Liver (tissue), 9 donors: ENCODE results near the gene HNRNPA2B1. TPM values are rescaled to one million over a fixed set of nuclear protein-coding genes. Genes with fewer than 3 reads are reported as not detected.
"Not testable (repeated sequence)": the region's sequence is repeated elsewhere in the genome, so short reads cannot be mapped to it uniquely, and the experiment has no call there.

Experiments used
- DNase-seq: peaks from one replicate; pipeline ENCODE4 v3.0.0-alpha.2; 2017; ENCODE audit warnings: low spot score
- H3K27ac ChIP-seq, 2 donors: one replicate each; pipeline ENCODE4 v1.7.0; 2013; ENCODE audit warnings: inconsistent platforms in 2 of 2, low read length in 2 of 2, control low read depth in 1 of 2, low read depth in 1 of 2, mild to moderate bottlenecking in 1 of 2
- H3K27me3 ChIP-seq, 4 donors: one replicate each; pipeline versions ENCODE4 v1.6.1 to v1.7.0; 2013; ENCODE audit warnings: low read length in 3 of 4, inconsistent platforms in 1 of 4, mild to moderate bottlenecking in 1 of 4, moderate library complexity in 1 of 4; ENCODE audit not compliant: control insufficient read depth in 4 of 4, insufficient read depth in 4 of 4
- H3K36me3 ChIP-seq, 4 donors: one replicate each; pipeline versions ENCODE4 v1.6.1 to v1.7.0; 2013; ENCODE audit warnings: low read length in 3 of 4, mild to moderate bottlenecking in 3 of 4, low read depth in 1 of 4, moderate library complexity in 1 of 4; ENCODE audit not compliant: control insufficient read depth in 4 of 4, insufficient read depth in 3 of 4
- H3K4me1 ChIP-seq, 4 donors: one replicate each; pipeline versions ENCODE4 v1.6.1 to v1.7.0; 2013; ENCODE audit warnings: low read length in 3 of 4, mild to moderate bottlenecking in 3 of 4, moderate library complexity in 1 of 4; ENCODE audit not compliant: control insufficient read depth in 4 of 4, insufficient read depth in 4 of 4
- H3K4me3 ChIP-seq, 3 donors: one replicate each; pipeline versions ENCODE4 v1.6.1 to v1.7.0; 2013; ENCODE audit warnings: low read length in 3 of 3, control low read depth in 1 of 3, low read depth in 1 of 3, mild to moderate bottlenecking in 1 of 3
- H3K9ac ChIP-seq, 2 donors: one replicate each; pipeline ENCODE4 v1.7.0; 2013; ENCODE audit warnings: low read length in 2 of 2, mild to moderate bottlenecking in 2 of 2, moderate library complexity in 2 of 2, control low read depth in 1 of 2, low read depth in 1 of 2
- H3K9me3 ChIP-seq, 4 donors: one replicate each; pipeline versions ENCODE4 v1.6.1 to v1.7.0; 2013; ENCODE audit warnings: low read length in 3 of 4; ENCODE audit not compliant: control insufficient read depth in 4 of 4
- ATF3 ChIP-seq: IDR thresholded peaks from 2 replicates; pipeline ENCODE4 v1.6.1; 2016; ENCODE audit warnings: antibody characterized with exemption
- CTCF ChIP-seq: fragments of 150-350 bp; IDR thresholded peaks from 2 replicates; pipeline ENCODE4 v1.5.1; 2017; ENCODE audit warnings: improper control_type of control experiment, low read depth, low read length; ENCODE audit not compliant: missing input control
- EGR1 ChIP-seq, 2 donors: IDR thresholded peaks; 2 replicates each; pipeline ENCODE4 v1.6.1; 2016 to 2018; ENCODE audit warnings: antibody characterized with exemption in 2 of 2, low read depth in 2 of 2
- FOXA1 ChIP-seq: IDR thresholded peaks from 2 replicates; pipeline ENCODE4 v1.6.1; 2016; ENCODE audit warnings: antibody characterized with exemption
- GABPA ChIP-seq, 2 donors: IDR thresholded peaks in 1 of 2; conservative IDR thresholded peaks in 1 of 2; 2 replicates each; pipeline ENCODE4 v1.6.1; 2016; ENCODE audit warnings: antibody characterized with exemption in 2 of 2, mild to moderate bottlenecking in 1 of 2, moderate library complexity in 1 of 2
- HNF4A ChIP-seq, 2 donors: conservative IDR thresholded peaks; 2 replicates each; pipeline ENCODE4 v1.6.1; 2016; ENCODE audit warnings: antibody characterized with exemption in 2 of 2, mild to moderate bottlenecking in 2 of 2
- HNF4G ChIP-seq: IDR thresholded peaks from 2 replicates; pipeline ENCODE4 v1.6.1; 2016; ENCODE audit warnings: antibody characterized with exemption
- JUND ChIP-seq, 2 donors: IDR thresholded peaks; 2 replicates each; pipeline ENCODE4 v1.6.1; 2016; ENCODE audit warnings: antibody characterized with exemption in 2 of 2
- NR2F2 ChIP-seq: IDR thresholded peaks from 2 replicates; pipeline ENCODE4 v1.6.1; 2016; ENCODE audit warnings: antibody characterized with exemption
- RAD21 ChIP-seq, 2 donors: IDR thresholded peaks; 2 replicates each; pipeline ENCODE4 v1.6.1; 2016; ENCODE audit warnings: antibody characterized with exemption in 2 of 2, mild to moderate bottlenecking in 2 of 2
- REST ChIP-seq: IDR thresholded peaks from 2 replicates; pipeline ENCODE4 v1.6.1; 2016; ENCODE audit warnings: antibody characterized with exemption, mild to moderate bottlenecking
- YY1 ChIP-seq: IDR thresholded peaks from 2 replicates; pipeline ENCODE4 v1.6.1; 2016; ENCODE audit warnings: antibody characterized with exemption, mild to moderate bottlenecking
- WGBS: extraction: QIAGEN DNeasy Blood & Tissue Kit; methylation state at CpG from one replicate; pipeline ENCODE4 v1.1.7; 2013; 5-methylcytosine and 5-hydroxymethylcytosine counted together
- polyA plus RNA-seq, 2 donors: library from polyadenylated mRNA; stranded (reverse) in 1 of 2; unstranded in 1 of 2; fragments of 200-250 nt in 1 of 2; fragments of >200 nt in 1 of 2; fragmentation: Nextera tagmentation in 1 of 2; extraction: Ambion mirVana in 1 of 2; gene quantifications; one replicate each; pipeline versions ENCODE4 v1.2.1 to v1.2.3, GENCODE V29; 2013 to 2015
- total RNA-seq, 2 donors: library from RNA; depleted of rRNA; stranded (reverse); fragments of >200 nt; gene quantifications; one replicate each; pipeline ENCODE4 v1.2.3, GENCODE V29; 2014
- donor health status: healthy.
- donor health status: healthy.
- donor health status: healthy.
- donor health status: healthy.
- donor health status: healthy.

HNRNPA2B1 gene
- total and polyA plus RNA-seq, 4 donors: 128 to 295 (median 181) TPM

- Histone ChIP-seq H3K9ac (no peak overlapping the region), H3K27me3 (no peaks in the 10 kb centered on the region), H3K36me3 (peaks cover 15 to 71% (median 64%) of the 10 kb centered on the region in 4 donors), H3K27ac (no peak overlapping the region), H3K4me3 (no peak overlapping the region), H3K9me3 (no peaks in the 10 kb centered on the region), H3K4me1 (peaks cover 7 to 52% (median 29%) of the 10 kb centered on the region in 4 donors)
- 84% methylated on average over 5 of the region's 5 CpGs for WGBS
- no peak for DNase-seq
- no peak for TF ChIP-seq RAD21 (IDR thresholded peaks at IDR 0.05)
- TF ChIP-seq FOXA1: no peak
- TF ChIP-seq HNF4G: no peak
- TF ChIP-seq NR2F2: no peak
- no peak for TF ChIP-seq YY1
- TF ChIP-seq CTCF: no peak
- no peak for TF ChIP-seq EGR1 (IDR thresholded peaks at IDR 0.05; ENCODE audit: low read depth in 2 of 2)
- no peak for TF ChIP-seq HNF4A (conservative IDR thresholded peaks at IDR 0.05)
- no peak for TF ChIP-seq ATF3
- no peak for TF ChIP-seq JUND (IDR thresholded peaks at IDR 0.05)
Measured at GRCh38 chr7:26195182-26195581, 5.4 kb downstream of the HNRNPA2B1 start.

- H3K9ac ChIP-seq, H3K9me3 ChIP-seq, DNase-seq, H3K4me3 ChIP-seq, H3K27ac ChIP-seq, H3K27me3 ChIP-seq: not testable (repeated sequence)
- 68% methylated on average over 11 of the region's 11 CpGs for WGBS
- Histone ChIP-seq H3K4me1 (peaks cover 7 to 53% (median 29%) of the 10 kb centered on the region in 4 donors), H3K36me3 (peaks cover 15 to 75% (median 67%) of the 10 kb centered on the region in 4 donors)
Measured at GRCh38 chr7:26194764-26195163, 5.8 kb downstream of the HNRNPA2B1 start.

GRCh38 chr7:26193432-26194207, 6.9 kb downstream of the HNRNPA2B1 start:
- H3K4me1 ChIP-seq: peaks cover 7 to 61% (median 29%) of the 10 kb centered on the region in 4 donors
- no peak for TF ChIP-seq YY1
- H3K27ac ChIP-seq: no peak overlapping the region
- no peak for DNase-seq
- no peaks in the 10 kb centered on the region for H3K9me3 ChIP-seq
- peaks cover 15 to 86% (median 78%) of the 10 kb centered on the region in 4 donors for H3K36me3 ChIP-seq
- no peaks in the 10 kb centered on the region for H3K27me3 ChIP-seq
- no peak overlapping the region for H3K9ac ChIP-seq
- H3K4me3 ChIP-seq: no peak overlapping the region
- WGBS: 76% methylated on average over 8 of the region's 8 CpGs

- DNase-seq: no peak
- H3K27ac ChIP-seq: no peak overlapping the region
- H3K4me3 ChIP-seq: no peak overlapping the region
- peaks cover 16 to 90% (median 83%) of the 10 kb centered on the region in 4 donors for H3K36me3 ChIP-seq
- no peak overlapping the region for H3K9ac ChIP-seq
- no peaks in the 10 kb centered on the region for H3K27me3 ChIP-seq
- H3K9me3 ChIP-seq: no peaks in the 10 kb centered on the region
- H3K4me1 ChIP-seq: peaks cover 7 to 62% (median 28%) of the 10 kb centered on the region in 4 donors
- 75% methylated on average over 3 of the region's 3 CpGs for WGBS
- TF ChIP-seq HNF4G (no peak), REST (no peak), GABPA (IDR thresholded peaks at IDR 0.05 in 1 of 2, conservative IDR thresholded peaks at IDR 0.05 in 1 of 2) (no peak), CTCF (no peak), NR2F2 (no peak)
Measured at GRCh38 chr7:26192485-26193087, 8.0 kb downstream of the HNRNPA2B1 start.
